GM18909 (cell line): Measurements from ENCODE around the gene CGB2.
"Not testable (repeated sequence)": the region's sequence is repeated elsewhere in the genome, so short reads cannot be mapped to it uniquely, and the experiment has no call there.

Experiments
- ATAC-seq: cut with Tn5 transposase; IDR thresholded peaks from one replicate; pipeline ENCODE4 v1.9.1; 2021; ENCODE audit warnings: mild to moderate bottlenecking; ENCODE audit not compliant: unreplicated experiment, poor library complexity

Gene CGB2

GRCh38 chr19:49009828-49010227, 21.9 kb upstream of the CGB2 start:
- no peak for ATAC-seq

GRCh38 chr19:49010453-49010852, 21.2 kb upstream of the CGB2 start:
- ATAC-seq: no peak

- ATAC-seq: no peak
Measured at GRCh38 chr19:49011194-49011593, 20.5 kb upstream of the CGB2 start.

- no peak for ATAC-seq
Measured at GRCh38 chr19:49014123-49014869, 17.4 kb upstream of the CGB2 start.

GRCh38 chr19:49014870-49015255, 16.8 kb upstream of the CGB2 start:
- ATAC-seq: no peak

GRCh38 chr19:49016067-49016839, 15.4 kb upstream of the CGB2 start:
- ATAC-seq: no peak

- no peak for ATAC-seq
Measured at GRCh38 chr19:49017041-49017665, 14.5 kb upstream of the CGB2 start, which contains the start of gene LHB. Gene LHB, minus strand, starts transcription at chr19:49017091. Its CDS starts 10 bp downstream, at chr19:49017081.

- ATAC-seq: no peak
Measured at GRCh38 chr19:49017666-49018351, 13.9 kb upstream of the CGB2 start.

- not testable (repeated sequence) for ATAC-seq
Measured at GRCh38 chr19:49018388-49019241, 13.1 kb upstream of the CGB2 start.

- no peak for ATAC-seq
Measured at GRCh38 chr19:49019242-49019932, 12.3 kb upstream of the CGB2 start.

- no peak for ATAC-seq
Measured at GRCh38 chr19:49020342-49020741, 11.3 kb upstream of the CGB2 start.

- no peak for ATAC-seq
Measured at GRCh38 chr19:49020931-49021895, 10.5 kb upstream of the CGB2 start.

- ATAC-seq: no peak
Measured at GRCh38 chr19:49022116-49022515, 9.6 kb upstream of the CGB2 start.

GRCh38 chr19:49024233-49024632, 7.5 kb upstream of the CGB2 start, which contains the start of gene CGB3:
Gene CGB3, minus strand, starts transcription at chr19:49024333. Its CDS starts 362 bp downstream, at chr19:49023971.
- ATAC-seq: not testable (repeated sequence)

GRCh38 chr19:49025088-49025487, 6.6 kb upstream of the CGB2 start:
- ATAC-seq: not testable (repeated sequence)

GRCh38 chr19:49025599-49025998, 6.1 kb upstream of the CGB2 start:
- not testable (repeated sequence) for ATAC-seq

GRCh38 chr19:49028686-49029085, 3.0 kb upstream of the CGB2 start:
- ATAC-seq: not testable (repeated sequence)

- ATAC-seq: not testable (repeated sequence)
Measured at GRCh38 chr19:49029749-49030148, 1.9 kb upstream of the CGB2 start.
